Activated CD8-positive, alpha-beta memory T cell treated with anti-CD3 and anti-CD28 coated beads for 1 hour (primary cell): Measurements from ENCODE around the gene MAN2A2.
A peak's percentile ranks its signal among the peaks of the same experiment; 100 is the strongest.

Experiments used
- DNase-seq, 2 donors: peaks; one replicate each; pipeline ENCODE4 v3.0.0-alpha.2; 2020; ENCODE audit warnings: low read depth in 1 of 2; ENCODE audit errors: extremely low read depth in 1 of 2

MAN2A2 gene

GRCh38 chr15:90941038-90941437, 37.9 kb downstream of the MAN2A2 start:
- DNase-seq = no peak

- no peak for DNase-seq
Measured at GRCh38 chr15:90942354-90943120, 39.4 kb downstream of the MAN2A2 start.

GRCh38 chr15:90945091-90945490, 42.0 kb downstream of the MAN2A2 start:
- DNase-seq = no peak

- DNase-seq = no peak
Measured at GRCh38 chr15:90946538-90946937, 43.4 kb downstream of the MAN2A2 start.

- no peak for DNase-seq
Measured at GRCh38 chr15:90946941-90947576, 44.0 kb downstream of the MAN2A2 start.

GRCh38 chr15:90947577-90948357, 44.7 kb downstream of the MAN2A2 start:
- DNase-seq = no peak

GRCh38 chr15:90948506-90948905, 45.4 kb downstream of the MAN2A2 start:
- DNase-seq = no peak

- no peak for DNase-seq
Measured at GRCh38 chr15:90949979-90950675, 47.0 kb downstream of the MAN2A2 start.

GRCh38 chr15:90950676-90951075, 47.6 kb downstream of the MAN2A2 start:
- no peak for DNase-seq

- DNase-seq = no peak
Measured at GRCh38 chr15:90952901-90953677, 50.0 kb downstream of the MAN2A2 start.

GRCh38 chr15:90953947-90954711, 51.0 kb downstream of the MAN2A2 start:
- DNase-seq = no peak

GRCh38 chr15:90954712-90955623, 51.9 kb downstream of the MAN2A2 start, which contains the start of gene RCCD1:
RCCD1 (plus strand) TSS chr15:90954884; CDS start chr15:90956735, 1,851 bp downstream.
- peak in 1 of 2 donors; percentile 70 for DNase-seq

- no peak for DNase-seq
Measured at GRCh38 chr15:90955624-90956273, 52.6 kb downstream of the MAN2A2 start.

- DNase-seq = peak in 1 of 2 donors; percentile 56
Measured at GRCh38 chr15:90956274-90957030, 53.4 kb downstream of the MAN2A2 start.

- no peak for DNase-seq
Measured at GRCh38 chr15:90957031-90957790, 54.1 kb downstream of the MAN2A2 start.

GRCh38 chr15:90957791-90958190, 54.7 kb downstream of the MAN2A2 start:
- DNase-seq = no peak
